Stromal cell of bone marrow (primary cell): ENCODE measurements around the gene DISP2.

Experiments used
- DNase-seq: peaks from one replicate; pipeline ENCODE4 v3.0.0-alpha.2; 2012; ENCODE audit warnings: low read depth

DISP2 gene

GRCh38 chr15:40325700-40326099 is 32.3 kb upstream of the DISP2 start:
- no peak for DNase-seq

- no peak for DNase-seq
Measured at GRCh38 chr15:40327457-40327856, 30.6 kb upstream of the DISP2 start.

- no peak for DNase-seq
Measured at GRCh38 chr15:40328176-40328575, 29.8 kb upstream of the DISP2 start.

GRCh38 chr15:40328751-40329150 is 29.3 kb upstream of the DISP2 start:
- no peak for DNase-seq

- DNase-seq, result no peak
Measured at GRCh38 chr15:40329804-40330203, 28.2 kb upstream of the DISP2 start.

- no peak for DNase-seq
Measured at GRCh38 chr15:40330368-40330836, 27.6 kb upstream of the DISP2 start.

GRCh38 chr15:40331026-40331425 is 27.0 kb upstream of the DISP2 start:
- no peak for DNase-seq

- no peak for DNase-seq
Measured at GRCh38 chr15:40331637-40332036, 26.4 kb upstream of the DISP2 start.

- DNase-seq, result no peak
Measured at GRCh38 chr15:40332113-40332781, 25.8 kb upstream of the DISP2 start.

GRCh38 chr15:40333922-40334492 is 24.0 kb upstream of the DISP2 start:
- peak; percentile 60 for DNase-seq

- no peak for DNase-seq
Measured at GRCh38 chr15:40334541-40334940, 23.5 kb upstream of the DISP2 start.

- no peak for DNase-seq
Measured at GRCh38 chr15:40334941-40335795, 22.9 kb upstream of the DISP2 start.

GRCh38 chr15:40335938-40336743 is 21.9 kb upstream of the DISP2 start:
- no peak for DNase-seq

GRCh38 chr15:40336744-40337122 is 21.3 kb upstream of the DISP2 start:
- no peak for DNase-seq

GRCh38 chr15:40337597-40337996 is 20.4 kb upstream of the DISP2 start:
- no peak for DNase-seq

GRCh38 chr15:40338041-40338657 is 19.9 kb upstream of the DISP2 start:
- no peak for DNase-seq

- DNase-seq, result no peak
Measured at GRCh38 chr15:40338921-40339620, 18.9 kb upstream of the DISP2 start.

GRCh38 chr15:40339621-40339945 is 18.4 kb upstream of the DISP2 start:
- DNase-seq, result no peak

- peak; percentile 56 for DNase-seq
Measured at GRCh38 chr15:40340038-40340739, 17.8 kb upstream of the DISP2 start.

GRCh38 chr15:40340740-40341400 is 17.1 kb upstream of the DISP2 start, which contains the start of gene CCDC9B:
Gene CCDC9B, minus strand, starts transcription at chr15:40340939. Its CDS starts 120 bp downstream, at chr15:40340819.
- peak; percentile 82 for DNase-seq
